Measurements from ENCODE around the gene PDLIM7. TPM values are rescaled to one million over a fixed set of nuclear protein-coding genes. Genes with fewer than 3 reads are reported as not detected.

The PDLIM7 gene
- polyA plus RNA-seq, 1 donor from 2014 or later, result 21.0 TPM

DNA sequence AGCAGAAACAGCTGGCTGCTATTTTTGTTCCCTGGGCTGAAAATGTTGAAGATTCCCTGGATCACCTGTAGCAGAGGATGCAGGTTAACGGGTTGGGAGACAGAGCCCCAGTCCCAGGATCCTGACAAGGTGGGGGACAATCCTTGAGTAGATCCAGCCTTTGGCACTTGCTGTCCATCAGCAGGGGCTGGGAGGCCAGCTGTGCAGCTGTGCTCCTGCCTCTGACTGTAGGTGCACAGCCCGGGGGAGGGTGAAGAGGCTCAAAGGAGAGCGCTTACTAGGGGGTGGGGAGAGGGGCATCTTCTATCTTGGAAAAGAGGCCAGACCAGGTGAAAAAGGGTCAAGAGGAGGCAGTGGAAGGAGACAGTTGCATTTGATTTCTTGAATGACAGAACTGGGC is 22.9 kb upstream of the PDLIM7 start:
- Histone ChIP-seq H2AFZ (ENCODE audit: low read depth, low read length) (no peak overlapping the region), H3K4me2 (ENCODE audit: low read length) (no peak overlapping the region), H3K36me3 (ENCODE audit: insufficient read depth, low read length) (no peaks in the 10 kb centered on the region), H3K79me2 (replicated peaks; ENCODE audit: insufficient read depth, low read length) (peaks cover 9% of the 10 kb centered on the region), H4K20me1 (ENCODE audit: insufficient read depth) (no peaks in the 10 kb centered on the region), H3K9me2 (ENCODE audit: insufficient read depth, low read length) (no peaks in the 10 kb centered on the region), H3K27me3 (ENCODE audit: insufficient read depth, low read depth, low read length) (no peaks in the 10 kb centered on the region), H3F3A (ENCODE audit: insufficient read depth, low read length, poor library complexity, severe bottlenecking) (no peaks in the 10 kb centered on the region), H3K9ac (ENCODE audit: low read length) (no peak overlapping the region), H3K4me3 (ENCODE audit: low read length) (no peak overlapping the region), H3K27ac (ENCODE audit: low read length) (no peak overlapping the region), H3K9me3 (ENCODE audit: low read length) (no peaks in the 10 kb centered on the region)
- TF ChIP-seq RAD21 (conservative IDR thresholded peaks at IDR 0.05) (no peak), EP300 (conservative IDR thresholded peaks at IDR 0.05; ENCODE audit: poor library complexity, severe bottlenecking) (no peak)

DNA sequence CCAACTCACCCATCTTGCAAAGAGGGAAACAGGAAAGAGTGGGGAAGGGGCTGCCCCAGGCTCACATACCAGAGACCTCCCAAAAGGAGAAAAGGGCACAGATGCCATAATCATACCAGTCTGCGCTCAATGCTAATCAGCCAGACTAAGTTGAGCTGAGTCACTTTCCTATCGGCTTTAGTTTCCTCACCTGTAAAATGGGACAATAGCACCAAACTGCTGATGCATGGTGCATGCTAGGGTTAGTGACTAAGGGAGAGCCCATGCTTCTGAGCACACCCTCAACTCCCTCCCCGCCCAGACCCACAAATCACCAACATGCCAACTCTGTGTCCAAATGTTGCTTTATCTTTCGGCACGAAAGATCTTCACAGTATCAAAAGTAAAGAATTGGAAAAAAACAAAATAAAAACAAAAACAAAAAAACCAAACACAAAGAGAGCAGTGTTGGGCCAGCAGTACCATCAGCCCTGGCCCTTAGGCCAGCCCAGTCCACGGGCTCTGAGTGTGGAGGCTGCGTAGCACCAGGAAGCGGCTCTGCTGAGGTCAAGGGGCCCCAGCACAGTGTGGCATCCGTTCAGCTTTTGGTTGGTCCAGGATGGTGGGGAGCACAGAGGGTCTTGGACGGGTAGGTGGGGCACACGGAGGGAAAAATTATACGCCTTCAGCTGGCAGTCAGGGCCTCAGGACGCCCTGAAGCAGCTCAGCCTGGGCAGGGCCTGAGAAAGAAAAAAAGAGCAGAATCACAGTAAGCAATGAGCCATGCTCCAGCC is 22.2 kb upstream of the PDLIM7 start:
- H3K79me2 ChIP-seq (replicated peaks; ENCODE audit: insufficient read depth, low read length), result peaks cover 11% of the 10 kb centered on the region
- H3K4me2 ChIP-seq (ENCODE audit: low read length), result no peak overlapping the region
- H3K4me3 ChIP-seq (ENCODE audit: low read length), result no peak overlapping the region
- no peaks in the 10 kb centered on the region for H3F3A ChIP-seq (ENCODE audit: insufficient read depth, low read length, poor library complexity, severe bottlenecking)
- H3K9ac ChIP-seq (ENCODE audit: low read length), result no peak overlapping the region
- H2AFZ ChIP-seq (ENCODE audit: low read depth, low read length), result no peak overlapping the region
- no peaks in the 10 kb centered on the region for H3K9me2 ChIP-seq (ENCODE audit: insufficient read depth, low read length)
- no peak overlapping the region for H3K27ac ChIP-seq (ENCODE audit: low read length)
- TF ChIP-seq, protein P1, sequence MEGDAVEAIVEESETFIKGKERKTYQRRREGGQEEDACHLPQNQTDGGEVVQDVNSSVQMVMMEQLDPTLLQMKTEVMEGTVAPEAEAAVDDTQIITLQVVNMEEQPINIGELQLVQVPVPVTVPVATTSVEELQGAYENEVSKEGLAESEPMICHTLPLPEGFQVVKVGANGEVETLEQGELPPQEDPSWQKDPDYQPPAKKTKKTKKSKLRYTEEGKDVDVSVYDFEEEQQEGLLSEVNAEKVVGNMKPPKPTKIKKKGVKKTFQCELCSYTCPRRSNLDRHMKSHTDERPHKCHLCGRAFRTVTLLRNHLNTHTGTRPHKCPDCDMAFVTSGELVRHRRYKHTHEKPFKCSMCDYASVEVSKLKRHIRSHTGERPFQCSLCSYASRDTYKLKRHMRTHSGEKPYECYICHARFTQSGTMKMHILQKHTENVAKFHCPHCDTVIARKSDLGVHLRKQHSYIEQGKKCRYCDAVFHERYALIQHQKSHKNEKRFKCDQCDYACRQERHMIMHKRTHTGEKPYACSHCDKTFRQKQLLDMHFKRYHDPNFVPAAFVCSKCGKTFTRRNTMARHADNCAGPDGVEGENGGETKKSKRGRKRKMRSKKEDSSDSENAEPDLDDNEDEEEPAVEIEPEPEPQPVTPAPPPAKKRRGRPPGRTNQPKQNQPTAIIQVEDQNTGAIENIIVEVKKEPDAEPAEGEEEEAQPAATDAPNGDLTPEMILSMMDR (IDR thresholded peaks at IDR 0.05; ENCODE audit: poor library complexity, severe bottlenecking), result no peak
- TF ChIP-seq TAF1 (IDR thresholded peaks at IDR 0.05; ENCODE audit: low read depth) (no peak), POLR2AphosphoS5 (IDR thresholded peaks at IDR 0.05) (no peak), EZH2 (IDR thresholded peaks at IDR 0.05; ENCODE audit: borderline replicate concordance, insufficient read depth, low read length, poor library complexity, severe bottlenecking) (no peak), MXI1 (conservative IDR thresholded peaks at IDR 0.05; ENCODE audit: poor library complexity, severe bottlenecking) (no peak)
- H4K20me1 ChIP-seq (ENCODE audit: insufficient read depth), result no peaks in the 10 kb centered on the region
- no peaks in the 10 kb centered on the region for H3K36me3 ChIP-seq (ENCODE audit: insufficient read depth, low read length)
- no peaks in the 10 kb centered on the region for H3K9me3 ChIP-seq (ENCODE audit: low read length)
- H3K27me3 ChIP-seq (ENCODE audit: insufficient read depth, low read depth, low read length), result no peaks in the 10 kb centered on the region

DNA sequence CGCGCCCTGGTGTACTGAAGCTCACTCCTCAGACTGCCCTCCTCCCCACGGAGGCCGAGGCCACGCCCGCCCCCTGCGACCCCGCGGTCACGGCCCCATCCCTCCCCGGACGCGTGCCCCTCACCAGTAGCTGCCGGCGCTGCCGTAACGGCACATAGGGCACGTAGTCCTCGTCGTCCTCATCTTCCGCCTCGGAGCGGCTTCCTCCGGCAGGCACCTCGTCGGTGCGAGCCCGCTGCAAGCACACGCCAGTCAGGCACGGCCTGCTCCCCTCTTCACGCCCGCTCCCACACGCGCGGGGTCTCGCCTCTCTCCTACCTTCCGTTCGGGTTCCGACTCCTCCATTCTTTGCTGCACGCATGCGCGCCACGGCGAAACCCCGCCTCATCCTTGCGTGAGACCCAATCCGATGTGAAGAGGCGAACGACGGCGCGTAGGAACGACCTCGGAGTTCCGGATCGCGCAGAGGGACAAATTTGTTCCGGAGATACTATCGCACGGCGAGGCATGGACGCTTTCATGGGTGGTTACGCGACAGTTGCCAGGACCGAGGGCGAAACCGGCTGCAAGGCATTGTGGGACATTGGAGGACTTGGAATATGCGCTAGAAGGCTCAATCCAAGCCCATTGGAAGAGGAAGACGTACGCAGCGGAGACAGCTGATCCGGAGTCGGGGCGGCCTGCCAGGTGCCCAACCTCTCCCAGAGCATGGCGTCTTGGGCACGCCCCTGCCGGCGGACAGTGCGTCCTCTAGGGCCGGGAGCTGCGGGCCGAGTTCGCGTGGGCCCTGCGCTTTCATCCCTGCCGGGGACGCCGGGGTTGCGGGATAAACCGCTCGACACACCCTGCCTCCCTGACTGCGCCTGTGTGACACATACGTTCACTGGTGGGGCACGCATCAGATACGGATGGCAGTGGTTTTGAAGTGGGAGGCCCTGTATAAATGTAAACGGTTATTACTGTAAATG is 19.5 kb upstream of the PDLIM7 start, which contains the start of gene DDX41:
Gene DDX41, minus strand, starts transcription at position 361 of the 968 bp plus-strand sequence. Its CDS starts 16 bp downstream, at position 345.
- no peaks in the 10 kb centered on the region for H3F3A ChIP-seq (ENCODE audit: insufficient read depth, low read length, poor library complexity, severe bottlenecking)
- peak within 1 kb of the TSS; percentile 84 for H3K4me2 ChIP-seq (ENCODE audit: low read length)
- peak within 1 kb of the TSS; percentile 88 for H3K27ac ChIP-seq (ENCODE audit: low read length)
- H3K9me2 ChIP-seq (ENCODE audit: insufficient read depth, low read length), result no peaks in the 10 kb centered on the region
- H2AFZ ChIP-seq (ENCODE audit: low read depth, low read length), result peak within 1 kb of the TSS; percentile 62
- peak within 1 kb of the TSS; percentile 80 for H3K4me3 ChIP-seq (ENCODE audit: low read length)
- peaks cover 11% of the 10 kb centered on the region for H3K79me2 ChIP-seq (replicated peaks; ENCODE audit: insufficient read depth, low read length)
- no peaks in the 10 kb centered on the region for H3K27me3 ChIP-seq (ENCODE audit: insufficient read depth, low read depth, low read length)
- H4K20me1 ChIP-seq (ENCODE audit: insufficient read depth), result no peaks in the 10 kb centered on the region
- H3K9me3 ChIP-seq (ENCODE audit: low read length), result no peaks in the 10 kb centered on the region
- TF ChIP-seq EP300 (conservative IDR thresholded peaks at IDR 0.05; ENCODE audit: poor library complexity, severe bottlenecking) (peak; percentile 80), MXI1 (conservative IDR thresholded peaks at IDR 0.05; ENCODE audit: poor library complexity, severe bottlenecking) (peak; percentile 96), SMC3 (conservative IDR thresholded peaks at IDR 0.05; ENCODE audit: poor library complexity) (peak; percentile 37), POLR2AphosphoS5 (IDR thresholded peaks at IDR 0.05) (peak; percentile 88), RAD21 (conservative IDR thresholded peaks at IDR 0.05) (peak; percentile 24), EZH2 (IDR thresholded peaks at IDR 0.05; ENCODE audit: borderline replicate concordance, insufficient read depth, low read length, poor library complexity, severe bottlenecking) (no peak), TAF1 (IDR thresholded peaks at IDR 0.05; ENCODE audit: low read depth) (peak; percentile 70)
- TF ChIP-seq, protein P1 (IDR thresholded peaks at IDR 0.05; ENCODE audit: poor library complexity, severe bottlenecking), result no peak
- TF ChIP-seq, protein P2, sequence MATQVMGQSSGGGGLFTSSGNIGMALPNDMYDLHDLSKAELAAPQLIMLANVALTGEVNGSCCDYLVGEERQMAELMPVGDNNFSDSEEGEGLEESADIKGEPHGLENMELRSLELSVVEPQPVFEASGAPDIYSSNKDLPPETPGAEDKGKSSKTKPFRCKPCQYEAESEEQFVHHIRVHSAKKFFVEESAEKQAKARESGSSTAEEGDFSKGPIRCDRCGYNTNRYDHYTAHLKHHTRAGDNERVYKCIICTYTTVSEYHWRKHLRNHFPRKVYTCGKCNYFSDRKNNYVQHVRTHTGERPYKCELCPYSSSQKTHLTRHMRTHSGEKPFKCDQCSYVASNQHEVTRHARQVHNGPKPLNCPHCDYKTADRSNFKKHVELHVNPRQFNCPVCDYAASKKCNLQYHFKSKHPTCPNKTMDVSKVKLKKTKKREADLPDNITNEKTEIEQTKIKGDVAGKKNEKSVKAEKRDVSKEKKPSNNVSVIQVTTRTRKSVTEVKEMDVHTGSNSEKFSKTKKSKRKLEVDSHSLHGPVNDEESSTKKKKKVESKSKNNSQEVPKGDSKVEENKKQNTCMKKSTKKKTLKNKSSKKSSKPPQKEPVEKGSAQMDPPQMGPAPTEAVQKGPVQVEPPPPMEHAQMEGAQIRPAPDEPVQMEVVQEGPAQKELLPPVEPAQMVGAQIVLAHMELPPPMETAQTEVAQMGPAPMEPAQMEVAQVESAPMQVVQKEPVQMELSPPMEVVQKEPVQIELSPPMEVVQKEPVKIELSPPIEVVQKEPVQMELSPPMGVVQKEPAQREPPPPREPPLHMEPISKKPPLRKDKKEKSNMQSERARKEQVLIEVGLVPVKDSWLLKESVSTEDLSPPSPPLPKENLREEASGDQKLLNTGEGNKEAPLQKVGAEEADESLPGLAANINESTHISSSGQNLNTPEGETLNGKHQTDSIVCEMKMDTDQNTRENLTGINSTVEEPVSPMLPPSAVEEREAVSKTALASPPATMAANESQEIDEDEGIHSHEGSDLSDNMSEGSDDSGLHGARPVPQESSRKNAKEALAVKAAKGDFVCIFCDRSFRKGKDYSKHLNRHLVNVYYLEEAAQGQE (IDR thresholded peaks at IDR 0.05; ENCODE audit: borderline replicate concordance), result peak; percentile 56
- peaks cover 4% of the 10 kb centered on the region for H3K36me3 ChIP-seq (ENCODE audit: insufficient read depth, low read length)
- peak within 1 kb of the TSS; percentile 80 for H3K9ac ChIP-seq (ENCODE audit: low read length)

Data from neural cell (in vitro differentiated cells).